HepG2 (cell line): ENCODE data around the gene FAM222A. TPM values are rescaled to one million over a fixed set of nuclear protein-coding genes. Genes with fewer than 3 reads are reported as not detected.

ENCODE experiments used
- ATAC-seq: fragments of 200-7000 bp; cut with Tn5 transposase; 3 replicates; pipeline ENCODE4 v1.9.1; 2020; ENCODE audit warnings: mild to moderate bottlenecking, moderate library complexity
- BruUV-seq: library from RNA; stranded (reverse); fragments of 400-500 nt; replicated peaks from 2 replicates; lab custom pipeline; 2021; lab: Mats Ljungman, UMichigan
- CTCF ChIA-PET: fragments of 300-600 bp; formaldehyde crosslinking; extraction: SDS; loops from one replicate; lab custom pipeline; 2021; ENCODE audit warnings: low total read pairs, inconsistent platforms, low intra/inter-chr PET ratio; lab: Yijun Ruan, JAX
- POLR2A ChIA-PET: fragments of 350-600 bp; sonication (Branson Sonifier 250); formaldehyde crosslinking; loops from one replicate; lab custom pipeline; 2020; ENCODE audit warnings: antibody characterized with exemption, inconsistent platforms; lab: Yijun Ruan, JAX
- DNase-seq: peaks from one replicate; pipeline ENCODE4 v3.0.0-alpha.2; 2015; ENCODE audit warnings: low spot score
- FAIRE-seq: peaks from 3 replicates; lab custom pipeline; 2011; peaks lifted over from hg19 to GRCh38; lab: Jason Lieb, UNC
- H2AFZ ChIP-seq: one replicate; pipeline ENCODE4 v1.6.1; 2011; ENCODE audit warnings: low read length, inconsistent platforms
- H3K27ac ChIP-seq: fragments of 300-600 bp; 3 replicates; pipeline ENCODE4 v1.8.0; 2011; ENCODE audit warnings: mixed run types, mild to moderate bottlenecking, mixed read lengths, low read length, inconsistent platforms; ENCODE audit not compliant: insufficient read depth; ENCODE audit errors: extremely low read length
- H3K27me3 ChIP-seq, 2 experiments: fragments of 200-600 bp in 1 of 2; 2 replicates in 1 of 2; 3 replicates in 1 of 2; pipeline versions ENCODE4 v1.6.0 to v1.8.0; 2011; ENCODE audit warnings: low read length in 2 of 2, mild to moderate bottlenecking in 2 of 2, moderate library complexity in 2 of 2, inconsistent platforms in 1 of 2; ENCODE audit not compliant: insufficient read depth in 2 of 2, control insufficient read depth in 1 of 2
- H3K36me3 ChIP-seq, 2 experiments: fragments of 200-600 bp in 1 of 2; replicated peaks in 1 of 2; 2 replicates in 1 of 2; 3 replicates in 1 of 2; pipeline versions ENCODE4 v1.5.1 to v1.8.0; 2011; ENCODE audit warnings: low read length in 2 of 2, inconsistent platforms in 1 of 2; ENCODE audit not compliant: insufficient read depth in 2 of 2, control insufficient read depth in 1 of 2
- H3K4me1 ChIP-seq: 2 replicates; pipeline ENCODE4 v1.5.1; 2012; ENCODE audit warnings: low read length, inconsistent platforms; ENCODE audit not compliant: insufficient read depth
- H3K4me2 ChIP-seq: 2 replicates; pipeline ENCODE4 v1.6.0; 2011; ENCODE audit warnings: low read depth, low read length, inconsistent platforms
- H3K4me3 ChIP-seq, 3 experiments: fragments of 200-600 bp in 1 of 3; sonication (generic), shearing (Covaris generic) in 1 of 3; replicated peaks in 1 of 3; 2 replicates each; pipeline ENCODE4 v1.5.1; 2011 to 2016; ENCODE audit warnings: low read length in 3 of 3, inconsistent platforms in 2 of 3, low read depth in 2 of 3, mild to moderate bottlenecking in 2 of 3, control low read depth in 1 of 3, mixed read lengths in 1 of 3; ENCODE audit not compliant: insufficient read depth in 1 of 3
- H3K79me2 ChIP-seq: one replicate; pipeline ENCODE4 v1.6.1; 2011; ENCODE audit warnings: low read length, inconsistent platforms; ENCODE audit not compliant: insufficient read depth
- H3K9ac ChIP-seq: 2 replicates; pipeline ENCODE4 v1.6.0; 2011; ENCODE audit warnings: mild to moderate bottlenecking, low read depth, low read length, inconsistent platforms; ENCODE audit not compliant: insufficient read depth
- H3K9me3 ChIP-seq: 2 replicates; pipeline ENCODE4 v1.5.1; 2012; ENCODE audit warnings: mild to moderate bottlenecking, low read length
- H4K20me1 ChIP-seq: 2 replicates; pipeline ENCODE4 v1.6.0; 2011; ENCODE audit warnings: inconsistent platforms, mild to moderate bottlenecking, low read length, moderate library complexity; ENCODE audit not compliant: insufficient read depth
- HDAC2 ChIP-seq: sonication (generic); formaldehyde crosslinking; IDR thresholded peaks from 2 replicates; pipeline ENCODE4 v1.4.0; 2020; ENCODE audit warnings: missing genetic modification reagents
- HNF4G ChIP-seq, 2 experiments: sonication (generic) in 1 of 2; formaldehyde crosslinking in 1 of 2; IDR thresholded peaks; 2 replicates each; pipeline versions ENCODE4 v1.4.0 to v1.6.1; 2011 to 2020; ENCODE audit warnings: borderline replicate concordance in 2 of 2, low read depth in 2 of 2, mild to moderate bottlenecking in 2 of 2, low read length in 1 of 2, missing genetic modification reagents in 1 of 2, moderate library complexity in 1 of 2
- MAF1 ChIP-seq: sonication (generic); formaldehyde crosslinking; IDR thresholded peaks from 2 replicates; pipeline ENCODE4 v1.5.0; 2020; ENCODE audit warnings: missing genetic modification reagents, borderline replicate concordance
- MAFF ChIP-seq: IDR thresholded peaks from 2 replicates; pipeline ENCODE4 v1.6.1; 2011; ENCODE audit warnings: low read depth, low read length, improper control_type of control experiment
- MATR3 ChIP-seq: sonication (generic); formaldehyde crosslinking; IDR thresholded peaks from 2 replicates; pipeline ENCODE4 v1.4.0; 2020; ENCODE audit warnings: missing genetic modification reagents
- NFATC3 ChIP-seq: sonication (generic); formaldehyde crosslinking; IDR thresholded peaks from 2 replicates; pipeline ENCODE4 v1.5.1; 2020; ENCODE audit warnings: mild to moderate bottlenecking, missing genetic modification reagents
- NFE2L2 ChIP-seq: fragments of 150-350 bp; IDR thresholded peaks from 2 replicates; pipeline ENCODE4 v1.6.1; 2014; ENCODE audit warnings: low read length
- RCOR2 ChIP-seq: IDR thresholded peaks from 2 replicates; pipeline ENCODE4 v1.6.1; 2016; ENCODE audit warnings: missing biosample characterization, missing genetic modification reagents
- ZNF562 ChIP-seq: sonication (generic); formaldehyde crosslinking; IDR thresholded peaks from 2 replicates; pipeline ENCODE4 v1.8.0; 2022; ENCODE audit warnings: missing genetic modification reagents, borderline replicate concordance
- WGBS: methylation state at CpG from one replicate; pipeline ENCODE4 v1.1.6; 2017; ENCODE audit warnings: low lambda C conversion rate; 5-methylcytosine and 5-hydroxymethylcytosine counted together
- in situ Hi-C: cut with HindIII; loops from 2 replicates; pipeline ENCODE4 v1.10.0; 2017; ENCODE audit warnings: low pct_unique_long_range_greater_than_20kb; ENCODE audit not compliant: extremely low pct_ligation_motif_present
- intact Hi-C: fragments of 100-400 bp; cut with micrococcal nuclease; formaldehyde crosslinking; loops from one replicate; pipeline ENCODE4 v1.10.0; 2022; ENCODE audit not compliant: unreplicated experiment
- polyA plus RNA-seq, 8 experiments: library from polyadenylated mRNA; depleted of rRNA in 3 of 8; stranded (reverse) in 7 of 8; unstranded in 1 of 8; fragments of >200 nt; fragmentation: Illumina TruSeq in 4 of 8; extraction: Trizol in 4 of 8; gene quantifications; 2 replicates each; pipeline versions ENCODE4 v1.2.1 to v1.2.3, GENCODE V29; 2011 to 2016; ENCODE audit warnings: low read depth in 4 of 8, missing spikeins in 1 of 8, mixed read lengths in 1 of 8; ENCODE audit not compliant: insufficient read depth in 1 of 8
- total RNA-seq, 5 experiments: library from RNA; depleted of rRNA; stranded (reverse); fragments of >200 nt; fragmentation: Illumina TruSeq; extraction: Trizol; gene quantifications; 2 replicates each; pipeline ENCODE4 v1.2.3, GENCODE V29; 2016; ENCODE audit warnings: low read depth in 1 of 5
- TF ChIP-seq, protein P1 (sequence below): sonication (generic); formaldehyde crosslinking; IDR thresholded peaks from 2 replicates; pipeline ENCODE4 v1.4.0; 2020; ENCODE audit warnings: missing genetic modification reagents
- TF ChIP-seq, protein P2 (sequence below): IDR thresholded peaks from 2 replicates; pipeline ENCODE4 v1.6.1; 2016; ENCODE audit warnings: low read depth, missing genetic modification reagents, missing compliant biosample characterization

FAM222A gene
- total and polyA plus RNA-seq, 2 of the 13 experiments (the other 11 are each of a cell fraction or from before 2014, with no cell fraction given) = 2.7 to 9.6 TPM

DNA sequence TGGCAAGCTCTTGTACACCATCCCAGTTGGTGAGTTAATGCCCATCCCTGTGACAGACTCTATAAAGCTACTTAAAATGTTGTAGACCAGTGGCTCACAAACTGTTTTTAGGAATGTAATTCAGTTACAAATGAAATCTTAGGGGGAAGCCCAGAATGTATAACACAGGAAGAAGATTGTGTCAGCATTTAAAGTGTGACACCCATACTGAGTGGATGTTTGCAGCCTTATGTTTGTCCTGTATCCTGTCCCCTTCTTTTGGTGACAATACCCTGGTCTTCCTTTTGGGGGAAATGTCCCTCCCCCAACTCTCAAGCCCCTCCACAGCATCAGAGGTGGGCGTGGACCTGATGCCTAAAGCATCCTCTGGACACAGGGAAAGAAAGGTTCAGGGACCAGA is 47.6 kb upstream of the FAM222A start (continued):
- TF ChIP-seq, protein P1, sequence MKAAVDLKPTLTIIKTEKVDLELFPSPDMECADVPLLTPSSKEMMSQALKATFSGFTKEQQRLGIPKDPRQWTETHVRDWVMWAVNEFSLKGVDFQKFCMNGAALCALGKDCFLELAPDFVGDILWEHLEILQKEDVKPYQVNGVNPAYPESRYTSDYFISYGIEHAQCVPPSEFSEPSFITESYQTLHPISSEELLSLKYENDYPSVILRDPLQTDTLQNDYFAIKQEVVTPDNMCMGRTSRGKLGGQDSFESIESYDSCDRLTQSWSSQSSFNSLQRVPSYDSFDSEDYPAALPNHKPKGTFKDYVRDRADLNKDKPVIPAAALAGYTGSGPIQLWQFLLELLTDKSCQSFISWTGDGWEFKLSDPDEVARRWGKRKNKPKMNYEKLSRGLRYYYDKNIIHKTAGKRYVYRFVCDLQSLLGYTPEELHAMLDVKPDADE (CRISPR knock-in tag) = no peak
- no peak for TF ChIP-seq RCOR2 (CRISPR knock-in tag)
- TF ChIP-seq, all 625 proteins: peak for 0

DNA sequence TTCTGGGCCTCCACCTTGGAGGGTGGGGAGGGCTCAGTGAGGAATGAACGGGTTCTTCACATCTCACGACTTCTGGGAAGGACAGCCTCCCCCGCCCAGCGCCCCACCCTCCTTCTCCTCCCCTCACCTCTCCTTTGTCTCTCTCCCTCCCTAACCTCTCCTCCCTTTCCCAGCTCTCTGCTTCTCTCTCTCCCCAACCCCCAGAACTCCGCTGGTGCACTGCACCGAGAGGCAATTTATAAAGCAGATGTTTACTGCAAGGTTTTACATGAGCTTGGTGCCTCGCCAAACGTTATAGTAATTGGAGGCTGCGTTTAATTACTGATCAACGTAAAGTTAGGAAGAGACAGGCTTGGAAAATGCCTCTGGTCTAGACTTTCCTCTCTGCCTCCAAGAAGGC is 42.9 kb upstream of the FAM222A start:
- no peak for TF ChIP-seq NFE2L2
- TF ChIP-seq, all 625 proteins: peak for 0
- Histone ChIP-seq H3K27ac (no peak overlapping the region), H3K9me3 (no peaks in the 10 kb centered on the region), H3K9ac (no peak overlapping the region), H3K79me2 (no peaks in the 10 kb centered on the region), H4K20me1 (no peaks in the 10 kb centered on the region), H3K27me3 (peaks cover 0 to 34% of the 10 kb centered on the region in 2 experiments; a peak in 4 of 5 replicates), H3K4me2 (no peak overlapping the region), H2AFZ (no peak overlapping the region), H3K4me3 (no peak overlapping the region), H3K4me1 (no peaks in the 10 kb centered on the region), H3K36me3 (no peaks in the 10 kb centered on the region)
- in situ Hi-C loops (no loop called here), intact Hi-C loops (no loop called here)
- BruUV-seq = no TSS peak
- no peak for ATAC-seq
- CTCF ChIA-PET = no interaction called here
- no peak for DNase-seq
- FAIRE-seq = no peak
- POLR2A ChIA-PET = no interaction called here
- 28% methylated on average over 10 of the region's 10 CpGs for WGBS

DNA sequence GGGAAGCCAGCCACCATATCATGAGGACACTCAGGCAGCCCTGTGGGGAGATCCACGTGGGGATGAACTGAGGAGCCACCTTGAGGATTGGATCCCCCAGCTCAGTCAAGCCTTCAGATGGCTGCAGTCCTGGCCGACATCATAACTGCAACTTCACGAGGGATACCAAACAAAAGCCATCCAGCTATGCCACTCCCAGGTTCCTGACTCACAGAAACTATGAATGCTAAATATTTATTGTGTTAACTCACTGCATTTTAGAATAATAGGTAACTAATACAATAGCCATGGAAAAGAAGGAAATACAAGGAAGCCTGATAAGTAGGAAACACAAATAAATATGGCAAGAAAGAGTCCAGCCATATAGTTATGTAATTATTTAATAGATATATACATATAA is 42.1 kb upstream of the FAM222A start:
- in situ Hi-C loops = no loop called here
- H3K4me3 ChIP-seq = no peak overlapping the region
- peaks cover 0 to 38% of the 10 kb centered on the region in 2 experiments; a peak in 4 of 5 replicates for H3K27me3 ChIP-seq
- DNase-seq (no peak), FAIRE-seq (no peak), ATAC-seq (no peak)
- no TSS peak for BruUV-seq
- intact Hi-C loops = no loop called here
- no peak overlapping the region for H3K27ac ChIP-seq
- no peak overlapping the region for H3K4me2 ChIP-seq
- WGBS = 15% methylated on average over 3 of the region's 3 CpGs
- no peaks in the 10 kb centered on the region for H3K9me3 ChIP-seq
- H3K79me2 ChIP-seq = no peaks in the 10 kb centered on the region
- ChIA-PET POLR2A (no interaction called here), CTCF (no interaction called here)
- no peaks in the 10 kb centered on the region for H4K20me1 ChIP-seq
- no peaks in the 10 kb centered on the region for H3K4me1 ChIP-seq
- no peak overlapping the region for H3K9ac ChIP-seq
- no peak overlapping the region for H2AFZ ChIP-seq
- H3K36me3 ChIP-seq = no peaks in the 10 kb centered on the region
- TF ChIP-seq MAFF (no peak), ZNF562 (CRISPR knock-in tag) (no peak), HNF4G (IDR thresholded peaks at IDR 0.05; ENCODE audit: borderline replicate concordance, low read depth, low read length) (no peak), HNF4G (CRISPR knock-in tag; IDR thresholded peaks at IDR 0.05; ENCODE audit: borderline replicate concordance, low read depth) (no peak), NFATC3 (CRISPR knock-in tag) (no peak), HDAC2 (CRISPR knock-in tag) (no peak), MATR3 (no peak), MAF1 (CRISPR knock-in tag) (no peak)
- TF ChIP-seq, protein P2, sequence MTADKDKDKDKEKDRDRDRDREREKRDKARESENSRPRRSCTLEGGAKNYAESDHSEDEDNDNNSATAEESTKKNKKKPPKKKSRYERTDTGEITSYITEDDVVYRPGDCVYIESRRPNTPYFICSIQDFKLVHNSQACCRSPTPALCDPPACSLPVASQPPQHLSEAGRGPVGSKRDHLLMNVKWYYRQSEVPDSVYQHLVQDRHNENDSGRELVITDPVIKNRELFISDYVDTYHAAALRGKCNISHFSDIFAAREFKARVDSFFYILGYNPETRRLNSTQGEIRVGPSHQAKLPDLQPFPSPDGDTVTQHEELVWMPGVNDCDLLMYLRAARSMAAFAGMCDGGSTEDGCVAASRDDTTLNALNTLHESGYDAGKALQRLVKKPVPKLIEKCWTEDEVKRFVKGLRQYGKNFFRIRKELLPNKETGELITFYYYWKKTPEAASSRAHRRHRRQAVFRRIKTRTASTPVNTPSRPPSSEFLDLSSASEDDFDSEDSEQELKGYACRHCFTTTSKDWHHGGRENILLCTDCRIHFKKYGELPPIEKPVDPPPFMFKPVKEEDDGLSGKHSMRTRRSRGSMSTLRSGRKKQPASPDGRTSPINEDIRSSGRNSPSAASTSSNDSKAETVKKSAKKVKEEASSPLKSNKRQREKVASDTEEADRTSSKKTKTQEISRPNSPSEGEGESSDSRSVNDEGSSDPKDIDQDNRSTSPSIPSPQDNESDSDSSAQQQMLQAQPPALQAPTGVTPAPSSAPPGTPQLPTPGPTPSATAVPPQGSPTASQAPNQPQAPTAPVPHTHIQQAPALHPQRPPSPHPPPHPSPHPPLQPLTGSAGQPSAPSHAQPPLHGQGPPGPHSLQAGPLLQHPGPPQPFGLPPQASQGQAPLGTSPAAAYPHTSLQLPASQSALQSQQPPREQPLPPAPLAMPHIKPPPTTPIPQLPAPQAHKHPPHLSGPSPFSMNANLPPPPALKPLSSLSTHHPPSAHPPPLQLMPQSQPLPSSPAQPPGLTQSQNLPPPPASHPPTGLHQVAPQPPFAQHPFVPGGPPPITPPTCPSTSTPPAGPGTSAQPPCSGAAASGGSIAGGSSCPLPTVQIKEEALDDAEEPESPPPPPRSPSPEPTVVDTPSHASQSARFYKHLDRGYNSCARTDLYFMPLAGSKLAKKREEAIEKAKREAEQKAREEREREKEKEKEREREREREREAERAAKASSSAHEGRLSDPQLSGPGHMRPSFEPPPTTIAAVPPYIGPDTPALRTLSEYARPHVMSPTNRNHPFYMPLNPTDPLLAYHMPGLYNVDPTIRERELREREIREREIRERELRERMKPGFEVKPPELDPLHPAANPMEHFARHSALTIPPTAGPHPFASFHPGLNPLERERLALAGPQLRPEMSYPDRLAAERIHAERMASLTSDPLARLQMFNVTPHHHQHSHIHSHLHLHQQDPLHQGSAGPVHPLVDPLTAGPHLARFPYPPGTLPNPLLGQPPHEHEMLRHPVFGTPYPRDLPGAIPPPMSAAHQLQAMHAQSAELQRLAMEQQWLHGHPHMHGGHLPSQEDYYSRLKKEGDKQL (CRISPR knock-in tag) = no peak
